ENCODE data around the gene RAET1L.
"Not testable (repeated sequence)": the region's sequence is repeated elsewhere in the genome, so short reads cannot be mapped to it uniquely, and the experiment has no call there.

Gene RAET1L

GRCh38 chr6:150043501-150044412 lies 18.4 kb upstream of the RAET1L start:
- no peak for DNase-seq

- DNase-seq = no peak
These were observed 17.8 kb upstream of the RAET1L start for GRCh38 chr6:150043096-150043495.

GRCh38 chr6:150038202-150039062 lies 13.1 kb upstream of the RAET1L start:
- no peak for DNase-seq

GRCh38 chr6:150037526-150038201 lies 12.3 kb upstream of the RAET1L start:
- no peak for DNase-seq

- no peak for DNase-seq
These were observed 10.7 kb upstream of the RAET1L start for GRCh38 chr6:150036081-150036480.

- no peak for DNase-seq
These were observed 8.0 kb upstream of the RAET1L start for GRCh38 chr6:150033207-150033771.

GRCh38 chr6:150032598-150032997 lies 7.3 kb upstream of the RAET1L start:
- no peak for DNase-seq

GRCh38 chr6:150030611-150031010 lies 5.3 kb upstream of the RAET1L start:
- no peak for DNase-seq

- no peak for DNase-seq
These were observed 4.4 kb upstream of the RAET1L start for GRCh38 chr6:150029749-150030148.

GRCh38 chr6:150029276-150029675 lies 3.9 kb upstream of the RAET1L start:
- DNase-seq = no peak

- no peak for DNase-seq
These were observed 3.5 kb upstream of the RAET1L start for GRCh38 chr6:150028799-150029198.

GRCh38 chr6:150027806-150028565 lies 2.7 kb upstream of the RAET1L start:
- no peak for DNase-seq

GRCh38 chr6:150026976-150027805 lies 1.9 kb upstream of the RAET1L start:
- DNase-seq = no peak

- DNase-seq = no peak
These were observed 631 bp downstream of the RAET1L start for GRCh38 chr6:150024646-150025155.

GRCh38 chr6:150024021-150024420 lies 1.3 kb downstream of the RAET1L start:
- DNase-seq = not testable (repeated sequence)

- not testable (repeated sequence) for DNase-seq
These were observed 3.5 kb downstream of the RAET1L start for GRCh38 chr6:150021870-150022269.

GRCh38 chr6:150018846-150019580 lies 6.3 kb downstream of the RAET1L start:
- no peak for DNase-seq

- not testable (repeated sequence) for DNase-seq
These were observed 8.2 kb downstream of the RAET1L start for GRCh38 chr6:150017186-150017521.

GRCh38 chr6:150016324-150017185 lies 8.8 kb downstream of the RAET1L start:
- DNase-seq = peak; percentile 64

Measured in fibroblast of upper back skin (primary cell).